KMS-11 (cell line): ENCODE results near the gene RAB40C.
A peak's percentile ranks its signal among the peaks of the same experiment; 100 is the strongest.

Experiments used
- H2AFZ ChIP-seq: fragments of 200-600 bp; sonication (generic); 2 replicates; pipeline ENCODE4 v1.6.1; 2016; ENCODE audit warnings: antibody characterized with exemption, mixed run types, low read depth
- H3K27ac ChIP-seq: fragments of 200-600 bp; sonication (generic); 2 replicates; pipeline ENCODE4 v1.6.1; 2016; ENCODE audit warnings: mild to moderate bottlenecking, mixed run types
- H3K27me3 ChIP-seq: fragments of 200-600 bp; sonication (generic); 2 replicates; pipeline ENCODE4 v1.6.1; 2017; ENCODE audit warnings: mild to moderate bottlenecking, low read depth, mixed run types, moderate library complexity; ENCODE audit not compliant: insufficient read depth
- H3K36me3 ChIP-seq: fragments of 200-600 bp; sonication (generic); 2 replicates; pipeline ENCODE4 v1.6.1; 2017; ENCODE audit warnings: mild to moderate bottlenecking, mixed run types; ENCODE audit not compliant: insufficient read depth
- H3K4me1 ChIP-seq: fragments of 200-600 bp; sonication (generic); 2 replicates; pipeline ENCODE4 v1.6.1; 2016; ENCODE audit warnings: mild to moderate bottlenecking, low read depth, mixed run types; ENCODE audit not compliant: poor library complexity, severe bottlenecking
- H3K4me2 ChIP-seq: fragments of 200-600 bp; sonication (generic); 2 replicates; pipeline ENCODE4 v1.7.0; 2016; ENCODE audit warnings: mild to moderate bottlenecking, mixed run types
- H3K4me3 ChIP-seq: fragments of 200-600 bp; sonication (generic); IDR thresholded peaks from 2 replicates; pipeline ENCODE4 v1.6.1; 2017; ENCODE audit warnings: low read depth, low read length, mixed read lengths; ENCODE audit not compliant: insufficient read depth
- H3K79me2 ChIP-seq: fragments of 200-600 bp; sonication (generic); 2 replicates; pipeline ENCODE4 v1.6.1; 2016; ENCODE audit warnings: low read depth, mixed run types; ENCODE audit not compliant: insufficient read depth
- H3K9ac ChIP-seq: fragments of 200-600 bp; sonication (generic); 2 replicates; pipeline ENCODE4 v1.6.1; 2016; ENCODE audit warnings: mild to moderate bottlenecking, mixed run types
- H4K20me1 ChIP-seq: fragments of 200-600 bp; sonication (generic); 2 replicates; pipeline ENCODE4 v1.6.1; 2016; ENCODE audit warnings: mild to moderate bottlenecking, mixed run types; ENCODE audit not compliant: insufficient read depth
- CTCF ChIP-seq: fragments of 200-600 bp; sonication (generic); conservative IDR thresholded peaks from 2 replicates; pipeline ENCODE4 v1.6.1; 2017; ENCODE audit warnings: low read depth, mild to moderate bottlenecking, antibody characterized with exemption, low read length, moderate library complexity, mixed read lengths

The RAB40C gene

GRCh38 chr16:648781-649589 lies 59.1 kb downstream of the RAB40C start, which contains the start of gene WDR90:
Gene WDR90, plus strand, starts transcription at chr16:649365. Its CDS starts 52 bp downstream, at chr16:649417.
- Histone ChIP-seq H3K4me2 (peak within 1 kb of the TSS; percentile 88), H3K36me3 (no peaks in the 10 kb centered on the region), H3K4me1 (peaks cover 8% of the 10 kb centered on the region), H2AFZ (peak within 1 kb of the TSS; percentile 50), H3K27ac (peak within 1 kb of the TSS; percentile 84), H3K79me2 (peaks cover 25% of the 10 kb centered on the region; the same call in 1 of the 2 replicates), H3K4me3 (no peak within 1 kb of the TSS), H3K27me3 (no peaks in the 10 kb centered on the region), H3K9ac (peak within 1 kb of the TSS; percentile 87), H4K20me1 (no peaks in the 10 kb centered on the region)
- TF ChIP-seq CTCF: no peak

DNA sequence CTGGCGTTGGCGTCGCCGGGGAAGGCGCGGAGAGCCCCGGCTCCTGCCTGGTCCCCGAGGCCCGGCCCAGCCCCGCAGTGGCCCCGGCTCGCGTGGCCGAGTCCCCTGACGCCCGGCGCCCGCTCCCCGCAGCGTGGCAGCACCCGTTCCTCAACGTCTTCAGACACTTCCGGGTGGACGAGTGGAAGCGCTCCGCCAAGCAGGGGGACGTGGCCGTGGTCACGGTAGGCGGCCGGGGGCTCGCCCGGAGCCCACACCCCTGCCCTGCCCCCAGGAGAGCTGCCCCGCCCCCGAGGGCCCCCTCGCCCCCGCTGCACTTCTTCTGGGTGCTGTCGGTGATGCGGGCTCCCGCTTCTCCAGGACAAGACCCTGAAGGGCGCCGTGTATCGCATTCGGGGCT lies 59.8 kb downstream of the RAB40C start:
- no peaks in the 10 kb centered on the region for H3K27me3 ChIP-seq
- peak overlapping the region; percentile 84 for H3K27ac ChIP-seq
- peaks cover 23% of the 10 kb centered on the region; the same call in 1 of the 2 replicates for H3K79me2 ChIP-seq
- H3K4me1 ChIP-seq: peaks cover 8% of the 10 kb centered on the region
- H2AFZ ChIP-seq: peak overlapping the region; percentile 50
- no peaks in the 10 kb centered on the region for H4K20me1 ChIP-seq
- peak overlapping the region; percentile 88 for H3K4me2 ChIP-seq
- TF ChIP-seq CTCF: no peak
- no peak overlapping the region for H3K4me3 ChIP-seq
- H3K36me3 ChIP-seq: no peaks in the 10 kb centered on the region
- H3K9ac ChIP-seq: peak overlapping the region; percentile 87

GRCh38 chr16:651844-652243 lies 62.0 kb downstream of the RAB40C start:
- H4K20me1 ChIP-seq: no peaks in the 10 kb centered on the region
- TF ChIP-seq CTCF: no peak
- no peak overlapping the region for H3K4me2 ChIP-seq
- H3K9ac ChIP-seq: no peak overlapping the region
- no peaks in the 10 kb centered on the region for H3K36me3 ChIP-seq
- H3K4me1 ChIP-seq: peaks cover 8% of the 10 kb centered on the region
- H3K27ac ChIP-seq: no peak overlapping the region
- H2AFZ ChIP-seq: no peak overlapping the region
- H3K4me3 ChIP-seq: no peak overlapping the region
- peaks cover 17% of the 10 kb centered on the region; the same call in 1 of the 2 replicates for H3K79me2 ChIP-seq
- H3K27me3 ChIP-seq: no peaks in the 10 kb centered on the region

DNA sequence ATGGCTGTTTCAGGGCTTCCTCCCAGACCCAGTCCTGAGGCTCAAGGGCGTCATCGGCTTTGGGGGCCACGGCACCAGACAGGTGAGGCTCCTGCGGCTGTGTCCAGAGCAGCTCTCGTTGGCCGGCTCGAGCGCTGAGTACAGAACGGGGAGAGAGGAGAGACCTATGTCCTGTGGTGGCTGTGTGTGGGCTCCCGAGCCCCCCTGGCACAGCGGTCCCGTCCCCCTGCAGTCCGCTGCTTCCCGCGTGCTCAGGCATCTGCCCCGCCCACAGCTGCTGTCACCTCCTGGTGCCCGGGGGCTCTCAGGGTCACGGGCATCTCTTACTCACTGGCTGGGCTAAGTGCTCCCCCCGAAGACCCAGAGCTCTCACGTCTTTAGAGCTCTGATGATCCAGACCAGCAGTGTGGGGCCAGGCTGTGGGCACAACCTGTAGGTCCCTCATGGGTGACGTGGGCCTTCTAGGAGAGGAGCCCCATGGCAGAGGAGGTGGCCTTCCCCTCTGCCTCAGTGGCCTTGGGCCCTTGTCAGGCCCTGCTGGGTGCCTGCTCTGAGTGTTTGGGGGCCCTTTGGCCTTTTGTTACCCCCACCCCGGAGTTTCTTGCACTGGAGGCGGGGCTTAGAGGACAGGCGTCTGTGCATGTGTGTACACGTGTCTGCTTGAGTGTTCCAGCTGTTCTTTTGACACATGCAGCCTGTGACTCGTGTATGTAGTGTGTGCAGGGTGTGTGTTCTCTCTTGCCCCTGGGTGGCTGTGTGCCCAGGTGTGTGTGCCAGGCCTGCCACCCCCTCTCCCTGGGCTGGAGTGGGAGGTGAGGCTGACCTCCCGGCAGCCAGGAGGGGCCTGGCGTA lies 62.8 kb downstream of the RAB40C start:
- no peaks in the 10 kb centered on the region for H3K36me3 ChIP-seq
- H4K20me1 ChIP-seq: no peaks in the 10 kb centered on the region
- TF ChIP-seq CTCF: no peak

More for the DNA sequence above, 62.8 kb downstream of the RAB40C start:
- Histone ChIP-seq H3K4me3 (no peak overlapping the region), H2AFZ (no peak overlapping the region), H3K79me2 (0 out of 2 replicates have a peak, but pooled peaks cover 17% of the 10 kb centered on the region), H3K4me2 (no peak overlapping the region), H3K9ac (no peak overlapping the region), H3K4me1 (peaks cover 8% of the 10 kb centered on the region), H3K27me3 (no peaks in the 10 kb centered on the region), H3K27ac (no peak overlapping the region)
